CD8-positive, alpha-beta memory T cell (primary cell): ENCODE results near the gene MFSD2A. TPM values are rescaled to one million over a fixed set of nuclear protein-coding genes. Genes with fewer than 3 reads are reported as not detected.

ENCODE experiments used
- CTCF ChIA-PET: fragments of 350-600 bp; sonication (Branson Sonifier 250); formaldehyde crosslinking; loops from one replicate; lab custom pipeline; 2021; ENCODE audit warnings: antibody characterized with exemption; lab: Charles Lee
- POLR2A ChIA-PET: fragments of 350-600 bp; sonication (Branson Sonifier 250); formaldehyde crosslinking; loops from one replicate; lab custom pipeline; 2021; ENCODE audit warnings: antibody characterized with exemption; lab: Charles Lee
- DNase-seq, 5 donors: peaks; one replicate each; pipeline versions ENCODE4 v3.0.0 to v3.0.0-alpha.2; 2020 to 2022; ENCODE audit warnings: mixed read lengths in 1 of 5
- H3K27ac ChIP-seq: one replicate; pipeline ENCODE4 v1.7.0; 2013; ENCODE audit warnings: low read depth, mild to moderate bottlenecking, low read length, moderate library complexity
- H3K27me3 ChIP-seq: 2 replicates; pipeline ENCODE4 v1.7.0; 2013; ENCODE audit warnings: low read length, mild to moderate bottlenecking; ENCODE audit not compliant: insufficient read depth, poor library complexity, severe bottlenecking
- H3K36me3 ChIP-seq: 2 replicates; pipeline ENCODE4 v1.7.0; 2013; ENCODE audit warnings: mild to moderate bottlenecking, low read length, moderate library complexity; ENCODE audit not compliant: insufficient read depth
- H3K4me1 ChIP-seq: 2 replicates; pipeline ENCODE4 v1.7.0; 2013; ENCODE audit warnings: mild to moderate bottlenecking, low read length, moderate library complexity; ENCODE audit not compliant: insufficient read depth
- H3K4me3 ChIP-seq: 2 replicates; pipeline ENCODE4 v1.7.0; 2013; ENCODE audit warnings: mild to moderate bottlenecking, low read length
- H3K9me3 ChIP-seq: 2 replicates; pipeline ENCODE4 v1.7.0; 2013; ENCODE audit warnings: mild to moderate bottlenecking, low read length
- H3K27ac Mint-ChIP-seq, 8 donors: one replicate each; pipeline ENCODE4 v1.8.0; 2020 to 2021; ENCODE audit warnings: mixed read lengths in 8 of 8, mild to moderate bottlenecking in 6 of 8, inconsistent platforms in 3 of 8, moderate library complexity in 3 of 8
- H3K27me3 Mint-ChIP-seq, 2 donors: one replicate each; pipeline ENCODE4 v1.8.0; 2020 to 2021; ENCODE audit warnings: mixed read lengths in 2 of 2, mild to moderate bottlenecking in 1 of 2, moderate library complexity in 1 of 2
- H3K36me3 Mint-ChIP-seq, 3 donors: one replicate each; pipeline ENCODE4 v1.8.0; 2020 to 2021; ENCODE audit warnings: mixed read lengths in 3 of 3, inconsistent platforms in 1 of 3, mild to moderate bottlenecking in 1 of 3
- H3K4me1 Mint-ChIP-seq, 3 donors: one replicate each; pipeline ENCODE4 v1.8.0; 2020 to 2021; ENCODE audit warnings: mixed read lengths in 3 of 3, inconsistent platforms in 1 of 3, mild to moderate bottlenecking in 1 of 3
- H3K4me3 Mint-ChIP-seq, 7 donors: one replicate each; pipeline ENCODE4 v1.8.0; 2020 to 2021; ENCODE audit warnings: mixed read lengths in 7 of 7, mild to moderate bottlenecking in 6 of 7, moderate library complexity in 4 of 7, inconsistent platforms in 2 of 7
- H3K9me3 Mint-ChIP-seq, 5 donors: one replicate each; pipeline ENCODE4 v1.8.0; 2020 to 2022; ENCODE audit warnings: mixed read lengths in 5 of 5, mild to moderate bottlenecking in 3 of 5, moderate library complexity in 2 of 5, inconsistent platforms in 1 of 5
- polyA plus RNA-seq: library from polyadenylated mRNA; unstranded; fragments of 300-500 nt; fragmentation: Illumina TruSeq; gene quantifications from one replicate; pipeline ENCODE4 v1.2.3, GENCODE V29; 2021
- total RNA-seq, 2 experiments: library from RNA; stranded (reverse); gene quantifications; one replicate each; pipeline ENCODE4 v1.2.3, GENCODE V29; 2021

Gene MFSD2A
- total and polyA plus RNA-seq, 3 experiments from 2014 or later: 0.13 to 28.7 (median 23.8) TPM

- H3K4me1 ChIP-seq: no peaks in the 10 kb centered on the region
Measured at GRCh38 chr1:39943471-39944290, 11.3 kb upstream of the MFSD2A start.

GRCh38 chr1:39944410-39945112, 10.4 kb upstream of the MFSD2A start:
- CTCF ChIA-PET: no interaction called here
- no peak overlapping the region for H3K27ac Mint-ChIP-seq
- Histone ChIP-seq H3K27me3 (no peaks in the 10 kb centered on the region), H3K36me3 (no peaks in the 10 kb centered on the region), H3K4me1 (no peaks in the 10 kb centered on the region), H3K27ac (no peak overlapping the region), H3K4me3 (no peak overlapping the region), H3K9me3 (no peaks in the 10 kb centered on the region)
- H3K27me3 Mint-ChIP-seq: peaks cover 8 to 9% of the 10 kb centered on the region in 2 donors
- H3K4me3 Mint-ChIP-seq: no peak overlapping the region
- POLR2A ChIA-PET: no interaction called here
- H3K36me3 Mint-ChIP-seq: no peaks in the 10 kb centered on the region
- DNase-seq: no peak
- no peaks in the 10 kb centered on the region for H3K9me3 Mint-ChIP-seq
- peaks cover 4 to 6% (median 4%) of the 10 kb centered on the region in 3 donors for H3K4me1 Mint-ChIP-seq

More at GRCh38 chr1:39943471-39944290, 11.3 kb upstream of the MFSD2A start:
- Mint-ChIP-seq H3K27ac (no peak overlapping the region), H3K27me3 (peaks cover 8 to 9% of the 10 kb centered on the region in 2 donors), H3K4me1 (peaks cover 4 to 6% (median 4%) of the 10 kb centered on the region in 3 donors), H3K4me3 (no peak overlapping the region), H3K9me3 (no peaks in the 10 kb centered on the region), H3K36me3 (no peaks in the 10 kb centered on the region)
- no peaks in the 10 kb centered on the region for H3K36me3 ChIP-seq
- ChIA-PET CTCF (interaction anchor here (2.0 kb wide), 1 partner anchor 30 kb away, joined by 7 read pairs; no protein-coding TSS in a partner anchor), POLR2A (no interaction called here)
- no peaks in the 10 kb centered on the region for H3K27me3 ChIP-seq
- no peak for DNase-seq
- H3K27ac ChIP-seq: no peak overlapping the region
- no peaks in the 10 kb centered on the region for H3K9me3 ChIP-seq
- no peak overlapping the region for H3K4me3 ChIP-seq

GRCh38 chr1:39946216-39946615, 8.7 kb upstream of the MFSD2A start:
- no peak for DNase-seq
- Histone ChIP-seq H3K4me3 (no peak overlapping the region), H3K9me3 (no peaks in the 10 kb centered on the region), H3K27ac (no peak overlapping the region), H3K27me3 (no peaks in the 10 kb centered on the region), H3K4me1 (no peaks in the 10 kb centered on the region), H3K36me3 (no peaks in the 10 kb centered on the region)
- H3K27me3 Mint-ChIP-seq: peaks cover 8 to 9% of the 10 kb centered on the region in 2 donors
- H3K4me1 Mint-ChIP-seq: peaks cover 4 to 6% (median 4%) of the 10 kb centered on the region in 3 donors
- POLR2A ChIA-PET: no interaction called here
- no peak overlapping the region for H3K27ac Mint-ChIP-seq
- peak overlapping the region in 1 of 7 donors; percentile 13 for H3K4me3 Mint-ChIP-seq
- CTCF ChIA-PET: no interaction called here
- no peaks in the 10 kb centered on the region for H3K9me3 Mint-ChIP-seq
- no peaks in the 10 kb centered on the region for H3K36me3 Mint-ChIP-seq

GRCh38 chr1:39947260-39947659, 7.7 kb upstream of the MFSD2A start:
- no peaks in the 10 kb centered on the region for H3K9me3 ChIP-seq
- no peak overlapping the region for H3K27ac Mint-ChIP-seq
- H3K27me3 ChIP-seq: no peaks in the 10 kb centered on the region
- no peaks in the 10 kb centered on the region for H3K4me1 ChIP-seq
- ChIA-PET POLR2A (no interaction called here), CTCF (interaction anchor here (1.0 kb wide), 1 partner anchor 28 kb away, joined by 4 read pairs; no protein-coding TSS in a partner anchor)
- H3K36me3 Mint-ChIP-seq: no peaks in the 10 kb centered on the region
- peaks cover 4 to 6% (median 4%) of the 10 kb centered on the region in 3 donors for H3K4me1 Mint-ChIP-seq
- no peaks in the 10 kb centered on the region for H3K9me3 Mint-ChIP-seq
- H3K4me3 Mint-ChIP-seq: no peak overlapping the region
- H3K4me3 ChIP-seq: no peak overlapping the region
- DNase-seq: no peak
- H3K36me3 ChIP-seq: no peaks in the 10 kb centered on the region
- no peak overlapping the region for H3K27ac ChIP-seq
- H3K27me3 Mint-ChIP-seq: peaks cover 1 to 9% of the 10 kb centered on the region in 2 donors

- H3K27me3 Mint-ChIP-seq: peaks cover 0 to 9% of the 10 kb centered on the region in 2 donors
- peaks cover 7% of the 10 kb centered on the region for H3K4me1 ChIP-seq
- POLR2A ChIA-PET: no interaction called here
Measured at GRCh38 chr1:39949891-39950290, 5.1 kb upstream of the MFSD2A start.

GRCh38 chr1:39951926-39952325, 3.0 kb upstream of the MFSD2A start:
- ChIA-PET POLR2A (no interaction called here), CTCF (no interaction called here)
- Histone ChIP-seq H3K9me3 (no peaks in the 10 kb centered on the region), H3K4me3 (no peak overlapping the region), H3K4me1 (peaks cover 20% of the 10 kb centered on the region), H3K27ac (no peak overlapping the region), H3K27me3 (no peaks in the 10 kb centered on the region), H3K36me3 (no peaks in the 10 kb centered on the region)
- DNase-seq: no peak
- H3K4me3 Mint-ChIP-seq: no peak overlapping the region
- H3K36me3 Mint-ChIP-seq: peaks cover 0 to 2% (median 0%) of the 10 kb centered on the region in 3 donors
- H3K4me1 Mint-ChIP-seq: peaks cover 7 to 21% (median 14%) of the 10 kb centered on the region in 3 donors
- no peaks in the 10 kb centered on the region for H3K9me3 Mint-ChIP-seq
- H3K27me3 Mint-ChIP-seq: peaks cover 0 to 3% of the 10 kb centered on the region in 2 donors
- H3K27ac Mint-ChIP-seq: no peak overlapping the region

More at GRCh38 chr1:39949891-39950290, 5.1 kb upstream of the MFSD2A start:
- no peaks in the 10 kb centered on the region for H3K9me3 Mint-ChIP-seq
- peaks cover 6 to 12% (median 8%) of the 10 kb centered on the region in 3 donors for H3K4me1 Mint-ChIP-seq
- H3K36me3 ChIP-seq: no peaks in the 10 kb centered on the region
- DNase-seq: no peak
- H3K27ac Mint-ChIP-seq: no peak overlapping the region
- H3K27ac ChIP-seq: no peak overlapping the region
- H3K27me3 ChIP-seq: no peaks in the 10 kb centered on the region
- no peaks in the 10 kb centered on the region for H3K36me3 Mint-ChIP-seq
- H3K4me3 Mint-ChIP-seq: no peak overlapping the region
- CTCF ChIA-PET: interaction anchor here (0.7 to 1.5 kb wide), 2 partner anchors 18 to 114 kb away, joined by 3 to 4 read pairs; no protein-coding TSS in a partner anchor
- H3K4me3 ChIP-seq: no peak overlapping the region
- no peaks in the 10 kb centered on the region for H3K9me3 ChIP-seq

GRCh38 chr1:39952359-39953110, 2.4 kb upstream of the MFSD2A start:
- no peaks in the 10 kb centered on the region for H3K9me3 ChIP-seq
- no peak for DNase-seq
- no peaks in the 10 kb centered on the region for H3K36me3 ChIP-seq
- H3K27me3 ChIP-seq: no peaks in the 10 kb centered on the region
- H3K27ac ChIP-seq: no peak overlapping the region
- Mint-ChIP-seq H3K27me3 (no peaks in the 10 kb centered on the region), H3K4me3 (peak overlapping the region in 1 of 7 donors; percentile 18), H3K4me1 (peaks cover 7 to 21% (median 14%) of the 10 kb centered on the region in 3 donors), H3K36me3 (peaks cover 0 to 2% (median 0%) of the 10 kb centered on the region in 3 donors), H3K9me3 (no peaks in the 10 kb centered on the region), H3K27ac (peak overlapping the region in 2 of 8 donors; percentile 14 to 15)
- POLR2A ChIA-PET: interaction anchor here (0.6 kb wide), 1 partner anchor 49 kb away, joined by 3 read pairs; no protein-coding TSS in a partner anchor
- H3K4me3 ChIP-seq: no peak overlapping the region
- CTCF ChIA-PET: interaction anchor here (0.9 to 2.0 kb wide), 2 partner anchors 21 to 33 kb away, joined by 3 to 5 read pairs; no protein-coding TSS in a partner anchor
- H3K4me1 ChIP-seq: peaks cover 20% of the 10 kb centered on the region
